Sciatic nerve (tissue), 2 donors: Measurements from ENCODE around the gene ZNF527. TPM values are rescaled to one million over a fixed set of nuclear protein-coding genes. Genes with fewer than 3 reads are reported as not detected.
"Not testable (repeated sequence)": the region's sequence is repeated elsewhere in the genome, so short reads cannot be mapped to it uniquely, and the experiment has no call there.

Experiments used
- ATAC-seq: fragments of 200-7000 bp; cut with Tn5 transposase; one replicate; pipeline ENCODE4 v1.9.1; 2020; ENCODE audit warnings: mild to moderate bottlenecking, moderate library complexity
- DNase-seq: peaks from one replicate; pipeline ENCODE4 v3.0.0-alpha.2; 2020; ENCODE audit warnings: low spot score
- intact Hi-C: fragments of 100-400 bp; cut with DNase I; formaldehyde crosslinking; loops from one replicate; pipeline ENCODE4 v1.14.2; 2022
- total RNA-seq: library from RNA; stranded (reverse); fragmentation: NEBNext Ultra II Directional; extraction: Animal tissue kit (Norgen Biotek cat#: 25700); gene quantifications from one replicate; pipeline ENCODE4 v1.2.1, GENCODE V29; 2021
- donor health status: DM: no; HTN: no; CAD: no.
- donor health status: DM: no; HTN: no; CAD: no.

ZNF527 gene
- 9.3 TPM for total RNA-seq

GRCh38 chr19:37370880-37371661, at the start of gene ZNF527:
ZNF527 (plus strand) TSS chr19:37371099; CDS start chr19:37374199, 3,100 bp downstream.
- ATAC-seq (peak; percentile 100), DNase-seq (peak; percentile 97)
- intact Hi-C loops: no loop called here

- ATAC-seq (no peak), DNase-seq (no peak)
- intact Hi-C loops: no loop called here
Measured at GRCh38 chr19:37329686-37330085, 41.2 kb upstream of the ZNF527 start.

DNA sequence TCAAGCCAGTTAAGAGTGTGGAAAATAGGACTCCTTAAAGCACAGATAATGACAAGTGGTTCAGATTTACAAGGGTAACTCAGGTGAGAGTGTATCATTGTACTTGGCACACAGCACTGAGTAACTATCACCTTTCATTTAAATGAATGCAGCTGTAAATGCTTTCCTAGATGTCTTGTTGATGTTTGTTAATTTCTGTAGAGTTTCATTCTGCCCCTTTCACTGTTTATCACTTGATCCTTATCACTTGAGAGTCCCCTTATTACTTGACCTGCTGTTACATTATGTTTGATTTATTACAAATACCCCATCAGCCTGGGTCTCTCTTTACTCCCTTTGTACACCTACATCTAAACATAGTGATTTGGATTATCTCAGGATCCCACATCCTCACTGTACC, 38.1 kb upstream of the ZNF527 start:
- DNase-seq: no peak
- no peak for ATAC-seq
- intact Hi-C loops: no loop called here

GRCh38 chr19:37333457-37333856, 37.4 kb upstream of the ZNF527 start:
- ATAC-seq: no peak
- intact Hi-C loops: no loop called here
- no peak for DNase-seq

- DNase-seq (peak; percentile 95), ATAC-seq (peak; percentile 100)
- intact Hi-C loops: no loop called here
Measured at GRCh38 chr19:37334179-37335071, 36.5 kb upstream of the ZNF527 start.

- intact Hi-C loops: no loop called here
- no peak for ATAC-seq
- no peak for DNase-seq
Measured at GRCh38 chr19:37342753-37343152, 28.1 kb upstream of the ZNF527 start.

DNA sequence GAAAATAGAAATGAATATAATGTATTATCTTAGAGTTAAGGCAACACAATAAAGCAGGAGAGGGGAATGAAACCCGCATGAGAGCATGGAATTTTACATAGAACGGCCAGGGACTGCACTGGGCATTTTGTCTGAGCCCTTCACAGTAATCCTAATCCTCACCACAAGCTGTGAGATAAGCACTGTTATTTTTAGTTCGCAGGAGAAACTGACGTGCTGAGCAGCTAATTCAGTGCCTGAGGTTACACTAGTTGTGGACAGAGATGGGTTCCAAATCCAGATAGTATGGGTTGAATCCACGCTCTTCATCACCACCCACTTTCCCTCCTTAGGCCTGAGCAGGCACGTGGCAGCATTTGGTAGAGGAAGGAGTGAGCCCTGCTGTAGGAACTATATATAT, 24.8 kb upstream of the ZNF527 start:
- DNase-seq: no peak
- ATAC-seq: no peak
- intact Hi-C loops: no loop called here

DNA sequence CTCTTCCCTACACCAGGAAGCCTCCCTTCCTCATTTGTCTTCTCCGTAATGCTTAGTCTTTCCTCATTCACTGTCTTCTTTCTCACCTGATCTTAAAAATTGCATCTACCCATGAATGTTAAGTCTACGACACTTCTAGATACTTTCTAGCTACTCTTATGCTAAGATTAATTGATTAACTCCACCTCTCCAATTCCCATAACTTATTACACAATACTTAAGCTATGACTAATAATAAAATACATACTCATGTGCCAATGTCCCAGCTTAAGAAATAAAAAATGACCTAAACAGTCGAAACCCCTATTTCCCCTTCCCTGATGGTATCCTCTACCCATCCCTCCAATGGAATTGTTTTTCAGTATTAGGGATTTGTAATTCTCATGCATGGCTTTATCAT, 22.8 kb upstream of the ZNF527 start:
- intact Hi-C loops: no loop called here
- ATAC-seq (no peak), DNase-seq (no peak)

DNA sequence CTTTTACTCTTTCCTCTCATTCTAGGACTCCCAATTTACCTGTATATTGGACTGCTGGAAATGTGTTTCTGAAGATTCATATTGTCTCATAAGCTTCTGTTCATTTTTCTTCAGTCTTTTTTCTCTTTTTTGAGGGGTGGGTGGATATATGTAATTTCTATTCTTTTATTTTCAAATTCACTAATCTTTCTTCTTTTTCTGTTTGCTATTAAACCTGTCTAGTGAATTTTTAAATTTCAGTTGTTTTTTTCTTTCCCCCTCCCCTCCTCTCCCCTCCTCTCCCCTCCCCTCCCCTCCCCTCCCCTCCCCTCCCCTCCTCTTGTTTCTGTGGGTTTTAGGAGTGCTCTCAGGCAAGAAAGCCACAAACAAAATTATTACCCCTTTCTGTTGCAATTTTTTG, 16.9 kb upstream of the ZNF527 start:
- ATAC-seq: no peak
- intact Hi-C loops: no loop called here

DNA sequence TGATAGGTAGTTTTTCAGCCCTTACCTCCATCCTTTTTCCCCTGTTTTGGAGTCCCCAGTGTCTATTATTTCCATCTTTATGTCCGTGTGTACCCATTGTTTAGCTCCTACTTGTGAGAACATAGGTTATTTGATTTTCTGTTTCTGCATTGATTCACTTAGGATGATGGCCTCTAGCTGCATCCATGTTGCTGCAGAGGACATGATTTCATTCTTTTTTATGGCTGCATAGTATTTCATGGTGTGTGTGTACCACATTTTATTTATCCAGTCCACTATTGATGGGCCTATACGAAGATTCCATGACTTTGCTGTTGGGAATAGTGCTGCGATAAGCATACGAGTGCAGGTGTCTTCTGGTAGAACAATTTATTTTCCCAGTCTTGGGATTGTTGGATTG, 15.0 kb upstream of the ZNF527 start:
- intact Hi-C loops: no loop called here
- no peak for ATAC-seq
- no peak for DNase-seq

More for the DNA sequence above, 16.9 kb upstream of the ZNF527 start:
- DNase-seq: no peak

DNA sequence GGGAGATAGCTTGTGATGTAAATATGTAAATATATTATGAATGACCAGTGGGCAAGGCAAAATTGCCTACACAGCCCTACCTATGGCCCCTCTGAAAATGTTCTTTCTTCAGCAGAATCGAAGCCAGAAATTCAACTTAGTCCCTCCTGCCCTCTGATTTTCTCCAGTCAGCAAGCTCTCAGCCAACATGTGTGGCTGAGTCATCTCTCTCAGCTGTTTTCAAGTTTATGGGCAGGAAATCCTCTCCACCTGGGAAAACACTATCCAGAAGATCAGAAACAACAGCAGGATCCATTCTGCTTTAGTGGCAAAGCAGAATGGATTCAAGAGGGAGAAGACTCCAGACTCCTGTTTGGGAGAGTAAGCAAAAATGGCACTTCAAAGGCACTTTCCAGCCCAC, 8.9 kb upstream of the ZNF527 start:
- ATAC-seq: no peak
- no peak for DNase-seq
- intact Hi-C loops: no loop called here

- ATAC-seq: no peak
- DNase-seq: no peak
- intact Hi-C loops: no loop called here
Measured at GRCh38 chr19:37362733-37363132, 8.2 kb upstream of the ZNF527 start.

GRCh38 chr19:37370386-37370879, 466 bp upstream of the ZNF527 start:
- DNase-seq, intact Hi-C loops: not testable (repeated sequence)
- ATAC-seq: peak; percentile 35

- intact Hi-C loops: no loop called here
- ATAC-seq (no peak), DNase-seq (no peak)
Measured at GRCh38 chr19:37389234-37389633, 18.3 kb downstream of the ZNF527 start.

DNA sequence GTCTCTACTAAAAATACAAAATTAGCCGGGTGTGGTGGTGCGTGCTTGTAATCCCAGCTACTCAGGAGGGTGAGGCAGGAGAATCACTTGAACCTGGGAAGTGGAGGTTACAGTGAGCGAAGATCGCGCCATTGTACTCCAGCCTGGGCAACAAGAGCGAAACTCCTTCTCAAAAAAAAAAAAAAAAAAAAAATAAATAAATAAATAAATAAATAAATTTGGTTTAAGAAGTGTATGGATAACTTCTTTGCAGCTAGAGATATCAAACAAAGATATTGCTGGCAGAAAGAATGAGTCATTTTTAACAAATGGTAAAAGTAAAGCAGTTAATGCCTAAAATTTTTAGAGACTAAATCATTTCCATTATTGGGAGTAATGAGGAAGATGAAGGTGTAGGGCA, 20.5 kb downstream of the ZNF527 start:
- ATAC-seq, DNase-seq, intact Hi-C loops: not testable (repeated sequence)

- no peak for DNase-seq
- intact Hi-C loops: no loop called here
- no peak for ATAC-seq
Measured at GRCh38 chr19:37401078-37401477, 30.2 kb downstream of the ZNF527 start.

- ATAC-seq: no peak
- DNase-seq: no peak
- intact Hi-C loops: no loop called here
Measured at GRCh38 chr19:37403403-37403802, 32.5 kb downstream of the ZNF527 start.

DNA sequence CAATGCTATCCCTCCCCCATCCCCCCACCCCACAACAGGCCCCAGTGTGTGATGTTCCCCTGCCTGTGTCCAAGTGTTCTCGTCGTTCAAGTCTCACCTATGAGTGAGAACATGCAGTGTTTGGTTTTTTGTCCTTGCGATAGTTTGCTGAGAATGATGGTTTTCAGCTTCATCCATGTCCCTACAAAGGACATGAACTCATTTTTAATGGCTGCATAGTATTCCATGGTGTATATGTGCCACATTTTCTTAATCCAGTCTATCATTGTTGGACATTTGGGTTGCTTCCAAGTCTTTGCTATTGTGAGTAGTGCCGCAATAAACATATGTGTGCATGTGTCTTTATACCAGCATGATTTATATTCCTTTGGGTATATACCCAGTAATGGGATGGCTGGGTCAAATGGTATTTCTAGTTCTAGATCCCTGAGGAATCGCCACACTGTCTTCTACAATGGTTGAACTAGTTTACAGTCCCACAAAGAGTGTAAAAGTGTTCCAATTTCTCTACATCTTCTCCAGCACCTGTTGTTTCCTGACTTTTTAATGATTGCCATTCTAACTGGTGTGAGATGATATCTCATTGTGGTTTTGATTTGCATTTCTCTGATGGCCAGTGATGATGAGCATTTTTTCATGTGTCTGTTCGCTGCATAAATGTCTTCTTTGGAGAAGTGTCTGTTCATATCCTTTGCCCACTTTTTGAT, 35.4 kb downstream of the ZNF527 start:
- not testable (repeated sequence) for DNase-seq, ATAC-seq
- intact Hi-C loops: loop anchor here (5.0 kb wide), 1 partner anchor 689 kb away; no protein-coding TSS in a partner anchor

DNA sequence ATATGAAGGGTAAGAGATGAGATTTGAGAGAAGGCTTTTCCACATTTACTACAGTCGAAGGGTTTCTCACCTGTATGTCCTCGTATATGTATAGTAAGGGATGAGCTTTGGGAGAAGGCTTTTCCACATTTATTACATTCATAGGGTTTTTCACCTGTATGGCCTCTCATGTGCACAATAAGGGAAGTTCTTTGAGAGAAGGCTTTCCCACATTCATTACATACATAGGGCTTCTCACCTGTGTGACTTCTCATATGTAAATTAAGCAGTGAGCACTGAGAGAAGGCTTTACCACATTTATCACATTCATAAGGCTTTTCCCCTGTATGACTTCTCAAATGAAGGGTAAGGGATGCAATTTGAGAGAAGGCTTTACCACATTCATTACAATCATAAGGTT, 41.8 kb downstream of the ZNF527 start:
- no peak for ATAC-seq
- DNase-seq: no peak
- intact Hi-C loops: no loop called here
